Mucosa of descending colon (tissue), 3 donors: ENCODE data around the gene RHEX. TPM values are rescaled to one million over a fixed set of nuclear protein-coding genes. Genes with fewer than 3 reads are reported as not detected.

Experiments
- ATAC-seq: fragments of 200-7000 bp; cut with Tn5 transposase; one replicate; pipeline ENCODE4 v1.9.1; 2020; ENCODE audit warnings: mild to moderate bottlenecking, moderate library complexity
- DNase-seq, 3 donors: peaks; one replicate each; pipeline ENCODE4 v3.0.0-alpha.2; 2020
- H3K36me3 ChIP-seq: fragments of 200-600 bp; one replicate; pipeline ENCODE4 v1.8.0; 2021; ENCODE audit warnings: low read depth, mild to moderate bottlenecking
- H3K4me1 ChIP-seq: fragments of 200-600 bp; one replicate; pipeline ENCODE4 v1.8.0; 2021; ENCODE audit warnings: low read depth, mild to moderate bottlenecking
- H3K4me3 ChIP-seq: fragments of 200-600 bp; one replicate; pipeline ENCODE4 v1.8.0; 2021; ENCODE audit warnings: mild to moderate bottlenecking
- H3K9me3 ChIP-seq: fragments of 200-600 bp; one replicate; pipeline ENCODE4 v1.8.0; 2021; ENCODE audit warnings: mild to moderate bottlenecking
- CTCF ChIP-seq: fragments of 200-600 bp; IDR thresholded peaks from one replicate; pipeline ENCODE4 v1.8.0; 2022; ENCODE audit warnings: antibody characterized with exemption, mild to moderate bottlenecking
- intact Hi-C, 2 donors: fragments of 100-400 bp; cut with DNase I in 1 of 2; cut with micrococcal nuclease in 1 of 2; formaldehyde crosslinking; loops; one replicate each; pipeline versions ENCODE4 v1.11.0 to v1.11.1; 2022; cut with DNase I, micrococcal nuclease
- total RNA-seq, 3 donors: library from RNA; stranded (reverse); fragmentation: NEBNext Ultra II Directional in 2 of 3; extraction: Animal tissue kit (Norgen Biotek cat#: 25700) in 2 of 3; gene quantifications; one replicate each; pipeline versions ENCODE4 v1.2.1 to v1.2.4, GENCODE V29; 2021 to 2023
- donor health status: DM: no; HTN: no; CAD: no; lungs with moderate emphysema.
- donor health status: DM: no; HTN: no; CAD: no.
- donor health status: DM: no; HTN: yes; CAD: no.

The RHEX gene
- total RNA-seq, 3 donors from 2014 or later: 0.38 to 4.8 (median 3.9) TPM

GRCh38 chr1:206075786-206076755 is 23.1 kb downstream of the RHEX start:
- ATAC-seq (no peak), DNase-seq (no peak)
- intact Hi-C loops: no loop called here
- Histone ChIP-seq H3K4me1 (no peaks in the 10 kb centered on the region), H3K4me3 (no peak overlapping the region), H3K36me3 (no peaks in the 10 kb centered on the region), H3K9me3 (no peaks in the 10 kb centered on the region)
- no peak for TF ChIP-seq CTCF

GRCh38 chr1:206079135-206079534 is 26.2 kb downstream of the RHEX start:
- DNase-seq: no peak
- Histone ChIP-seq H3K9me3 (no peaks in the 10 kb centered on the region), H3K4me3 (no peak overlapping the region), H3K4me1 (no peaks in the 10 kb centered on the region), H3K36me3 (no peaks in the 10 kb centered on the region)
- TF ChIP-seq CTCF: no peak
- ATAC-seq: no peak
- intact Hi-C loops: no loop called here

GRCh38 chr1:206080026-206080820 is 27.2 kb downstream of the RHEX start:
- intact Hi-C loops: no loop called here
- H3K36me3 ChIP-seq: no peaks in the 10 kb centered on the region
- H3K9me3 ChIP-seq: no peaks in the 10 kb centered on the region
- ATAC-seq (no peak), DNase-seq (no peak)
- no peak for TF ChIP-seq CTCF
- no peak overlapping the region for H3K4me3 ChIP-seq
- H3K4me1 ChIP-seq: no peaks in the 10 kb centered on the region

- Histone ChIP-seq H3K9me3 (no peaks in the 10 kb centered on the region), H3K4me1 (no peaks in the 10 kb centered on the region), H3K4me3 (no peak overlapping the region), H3K36me3 (no peaks in the 10 kb centered on the region)
- DNase-seq: no peak
- TF ChIP-seq CTCF: no peak
- intact Hi-C loops: no loop called here
- no peak for ATAC-seq
Observed at GRCh38 chr1:206081856-206082255, 28.9 kb downstream of the RHEX start.

GRCh38 chr1:206082831-206083695 is 30.1 kb downstream of the RHEX start:
- no peak for TF ChIP-seq CTCF
- H3K36me3 ChIP-seq: no peaks in the 10 kb centered on the region
- no peaks in the 10 kb centered on the region for H3K9me3 ChIP-seq
- ATAC-seq (no peak), DNase-seq (no peak)
- no peak overlapping the region for H3K4me3 ChIP-seq
- no peaks in the 10 kb centered on the region for H3K4me1 ChIP-seq
- intact Hi-C loops: no loop called here
